HepG2 (cell line): ENCODE data around the gene BPIFB6.

Experiments
- CEBPB ChIP-seq: IDR thresholded peaks from 2 replicates; pipeline ENCODE4 v1.6.1; 2011; ENCODE audit warnings: low read depth, low read length, improper control_type of control experiment, borderline replicate concordance
- DNMT3B ChIP-seq: conservative IDR thresholded peaks from 2 replicates; pipeline ENCODE4 v1.6.1; 2016; ENCODE audit warnings: missing biosample characterization, control low read depth
- KDM1A ChIP-seq: IDR thresholded peaks from 2 replicates; pipeline ENCODE4 v1.6.1; 2016; ENCODE audit warnings: missing compliant biosample characterization
- MAZ ChIP-seq, 2 experiments: sonication (generic) in 1 of 2; formaldehyde crosslinking in 1 of 2; IDR thresholded peaks; 2 replicates each; pipeline versions ENCODE4 v1.5.0 to v1.6.1; 2012 to 2020; ENCODE audit warnings: low read depth in 2 of 2, mild to moderate bottlenecking in 2 of 2, borderline replicate concordance in 1 of 2, improper control_type of control experiment in 1 of 2, low read length in 1 of 2, missing genetic modification reagents in 1 of 2, moderate library complexity in 1 of 2
- REXO4 ChIP-seq: sonication (generic); formaldehyde crosslinking; IDR thresholded peaks from 2 replicates; pipeline ENCODE4 v1.8.0; 2022; ENCODE audit warnings: missing genetic modification reagents, mild to moderate bottlenecking, borderline replicate concordance
- TF ChIP-seq, protein P1 (sequence below): IDR thresholded peaks from 2 replicates; pipeline ENCODE4 v1.6.1; 2016; ENCODE audit warnings: low read depth, borderline replicate concordance
- TF ChIP-seq, protein P2 (sequence below): sonication (generic); formaldehyde crosslinking; IDR thresholded peaks from 2 replicates; pipeline ENCODE4 v1.5.0; 2020; ENCODE audit warnings: mild to moderate bottlenecking, missing genetic modification reagents, moderate library complexity

DNA sequence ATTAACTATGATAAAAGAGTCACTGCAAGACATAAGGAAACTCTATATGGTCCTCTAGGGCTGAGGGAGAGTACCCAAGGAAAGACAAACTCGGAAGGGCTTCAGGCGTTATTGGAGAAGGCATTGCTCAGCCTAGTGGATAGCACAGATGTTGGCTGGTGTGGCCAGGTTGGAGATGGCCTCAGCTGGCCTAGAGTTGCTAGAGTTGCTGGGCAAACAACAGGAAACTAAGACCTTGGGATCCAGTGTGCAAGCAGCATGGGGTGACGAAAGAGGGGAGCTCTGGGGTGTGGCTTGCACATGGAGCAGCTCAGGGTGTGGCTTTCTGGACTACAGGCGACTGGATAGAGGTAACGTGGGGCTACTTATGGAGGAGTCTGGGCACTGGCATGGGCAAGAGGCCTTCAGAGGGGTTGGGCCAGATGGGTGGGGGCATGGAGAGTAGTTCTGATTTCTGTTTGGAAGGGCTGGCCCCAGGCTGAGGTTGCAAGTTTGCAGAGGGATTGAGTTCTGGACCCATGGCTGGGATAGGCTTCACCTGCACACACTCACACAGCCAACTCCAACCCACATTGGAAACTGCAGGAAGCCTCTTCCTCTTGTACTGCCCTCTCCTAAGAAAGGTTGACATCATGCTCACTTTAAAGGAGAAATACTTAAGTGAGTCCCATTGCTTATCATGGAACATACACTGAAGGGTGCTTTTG, 5.2 kb upstream of the BPIFB6 start:
- no peak for TF ChIP-seq DNMT3B
- peak; percentile 49; the same call in 1 of the 2 replicates for TF ChIP-seq REXO4
- TF ChIP-seq, protein P1, sequence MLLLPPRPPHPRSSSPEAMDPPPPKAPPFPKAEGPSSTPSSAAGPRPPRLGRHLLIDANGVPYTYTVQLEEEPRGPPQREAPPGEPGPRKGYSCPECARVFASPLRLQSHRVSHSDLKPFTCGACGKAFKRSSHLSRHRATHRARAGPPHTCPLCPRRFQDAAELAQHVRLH = no peak
- TF ChIP-seq MAZ (IDR thresholded peaks at IDR 0.05; ENCODE audit: borderline replicate concordance, low read depth, low read length) = no peak
- TF ChIP-seq MAZ (CRISPR knock-in tag; IDR thresholded peaks at IDR 0.05; ENCODE audit: low read depth) = peak; percentile 42
- TF ChIP-seq, protein P2, sequence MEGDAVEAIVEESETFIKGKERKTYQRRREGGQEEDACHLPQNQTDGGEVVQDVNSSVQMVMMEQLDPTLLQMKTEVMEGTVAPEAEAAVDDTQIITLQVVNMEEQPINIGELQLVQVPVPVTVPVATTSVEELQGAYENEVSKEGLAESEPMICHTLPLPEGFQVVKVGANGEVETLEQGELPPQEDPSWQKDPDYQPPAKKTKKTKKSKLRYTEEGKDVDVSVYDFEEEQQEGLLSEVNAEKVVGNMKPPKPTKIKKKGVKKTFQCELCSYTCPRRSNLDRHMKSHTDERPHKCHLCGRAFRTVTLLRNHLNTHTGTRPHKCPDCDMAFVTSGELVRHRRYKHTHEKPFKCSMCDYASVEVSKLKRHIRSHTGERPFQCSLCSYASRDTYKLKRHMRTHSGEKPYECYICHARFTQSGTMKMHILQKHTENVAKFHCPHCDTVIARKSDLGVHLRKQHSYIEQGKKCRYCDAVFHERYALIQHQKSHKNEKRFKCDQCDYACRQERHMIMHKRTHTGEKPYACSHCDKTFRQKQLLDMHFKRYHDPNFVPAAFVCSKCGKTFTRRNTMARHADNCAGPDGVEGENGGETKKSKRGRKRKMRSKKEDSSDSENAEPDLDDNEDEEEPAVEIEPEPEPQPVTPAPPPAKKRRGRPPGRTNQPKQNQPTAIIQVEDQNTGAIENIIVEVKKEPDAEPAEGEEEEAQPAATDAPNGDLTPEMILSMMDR (CRISPR knock-in tag) = no peak
- TF ChIP-seq CEBPB = peak; percentile 58; the same call in 1 of the 2 replicates
- TF ChIP-seq KDM1A (CRISPR knock-in tag) = no peak
